NCI-H345 treated with DMSO at 0.1 percent for 48 hours (cell line): ENCODE data around the gene JADE2.
"Not testable (repeated sequence)": the region's sequence is repeated elsewhere in the genome, so short reads cannot be mapped to it uniquely, and the experiment has no call there.

ENCODE experiments used
- DNase-seq: peaks from one replicate; lab custom pipeline; 2025; ENCODE audit not compliant: unreplicated experiment; lab: John Stamatoyannopoulos, UW

The JADE2 gene

GRCh38 chr5:134507452-134507851, 18.0 kb upstream of the JADE2 start:
- DNase-seq = no peak

- no peak for DNase-seq
These were observed 16.8 kb upstream of the JADE2 start for GRCh38 chr5:134508521-134509195.

- no peak for DNase-seq
These were observed 16.0 kb upstream of the JADE2 start for GRCh38 chr5:134509308-134510040.

- no peak for DNase-seq
These were observed 14.3 kb upstream of the JADE2 start for GRCh38 chr5:134510970-134511795.

- no peak for DNase-seq
These were observed 13.4 kb upstream of the JADE2 start for GRCh38 chr5:134511796-134512660.

- DNase-seq = no peak
These were observed 12.8 kb upstream of the JADE2 start for GRCh38 chr5:134512661-134512999.

- DNase-seq = no peak
These were observed 9.7 kb upstream of the JADE2 start for GRCh38 chr5:134515801-134516200.

GRCh38 chr5:134516984-134517383, 8.5 kb upstream of the JADE2 start:
- not testable (repeated sequence) for DNase-seq

GRCh38 chr5:134517553-134517952, 7.9 kb upstream of the JADE2 start:
- no peak for DNase-seq

GRCh38 chr5:134519989-134520388, 5.5 kb upstream of the JADE2 start:
- DNase-seq = no peak

GRCh38 chr5:134521841-134522240, 3.6 kb upstream of the JADE2 start:
- no peak for DNase-seq

GRCh38 chr5:134523543-134524271, 1.8 kb upstream of the JADE2 start:
- DNase-seq = no peak

- DNase-seq = no peak
These were observed 1.1 kb upstream of the JADE2 start for GRCh38 chr5:134524272-134524825.

GRCh38 chr5:134525683-134526482, 413 bp downstream of the JADE2 start:
- peak; percentile 35 for DNase-seq

GRCh38 chr5:134526483-134527155, 1.1 kb downstream of the JADE2 start:
- peak; percentile 64 for DNase-seq

- DNase-seq = peak; percentile 75
These were observed 1.9 kb downstream of the JADE2 start for GRCh38 chr5:134527156-134527960.

- DNase-seq = no peak
These were observed 2.5 kb downstream of the JADE2 start for GRCh38 chr5:134527961-134528424.

GRCh38 chr5:134528556-134528955, 3.1 kb downstream of the JADE2 start:
- no peak for DNase-seq
